Ovary (tissue), 3 donors: Measurements from ENCODE around the gene PACSIN3.

Experiments used
- CTCF ChIP-seq, 3 donors: fragments of 450-650 bp in 2 of 3; fragments of 200-600 bp in 1 of 3; IDR thresholded peaks; one replicate each; pipeline versions ENCODE4 v1.5.1 to v1.8.0; 2016 to 2022; ENCODE audit warnings: antibody characterized with exemption in 3 of 3, mild to moderate bottlenecking in 1 of 3
- EP300 ChIP-seq: sonication (generic); formaldehyde crosslinking; IDR thresholded peaks from one replicate; pipeline ENCODE4 v1.6.1; 2017; ENCODE audit warnings: antibody characterized with exemption
- POLR2A ChIP-seq: fragments of 450-650 bp; IDR thresholded peaks from one replicate; pipeline ENCODE4 v1.6.1; 2017; ENCODE audit warnings: antibody characterized with exemption, mild to moderate bottlenecking, moderate library complexity
- donor health status: DM: no; HTN: no; CAD: no.

GRCh38 chr11:47137476-47137875 is 48.8 kb downstream of the PACSIN3 start:
- no peak for TF ChIP-seq POLR2A
- no peak for TF ChIP-seq CTCF (IDR thresholded peaks at IDR 0.05)
- no peak for TF ChIP-seq EP300
